ENCODE measurements around the gene CAMKMT.

CAMKMT gene

GRCh38 chr2:44759823-44760222 lies 398.1 kb downstream of the CAMKMT start:
- TF ChIP-seq CTCF (IDR thresholded peaks at IDR 0.05; ENCODE audit: insufficient read depth, low read length, poor library complexity, severe bottlenecking) = no peak
- TF ChIP-seq EZH2phosphoT487 (conservative IDR thresholded peaks at IDR 0.05; ENCODE audit: low read length) = no peak
- Histone ChIP-seq H3K4me2 (ENCODE audit: low read depth, low read length, poor library complexity, severe bottlenecking) (no peak overlapping the region), H3K9me3 (ENCODE audit: insufficient read depth, low read length) (no peaks in the 10 kb centered on the region), H3K9ac (ENCODE audit: low read length) (no peak overlapping the region), H3F3A (ENCODE audit: insufficient read depth) (no peaks in the 10 kb centered on the region), H3K27me3 (ENCODE audit: low read length) (no peaks in the 10 kb centered on the region), H3K9me2 (replicated peaks; ENCODE audit: insufficient read depth, low read length) (no peaks in the 10 kb centered on the region), H3K36me3 (ENCODE audit: low read length) (no peaks in the 10 kb centered on the region), H2AFZ (ENCODE audit: low read depth, low read length, severe bottlenecking) (no peak overlapping the region), H3K27ac (ENCODE audit: low read depth, low read length) (no peak overlapping the region), H3K79me2 (ENCODE audit: insufficient read depth, low read length) (no peaks in the 10 kb centered on the region), H4K20me1 (ENCODE audit: low read depth, low read length) (no peaks in the 10 kb centered on the region), H3K4me3 (ENCODE audit: insufficient read depth, low read length, poor library complexity, severe bottlenecking) (no peak overlapping the region)

GRCh38 chr2:44763275-44763782 lies 401.6 kb downstream of the CAMKMT start:
- no peak for TF ChIP-seq CTCF (IDR thresholded peaks at IDR 0.05; ENCODE audit: insufficient read depth, low read length, poor library complexity, severe bottlenecking)
- TF ChIP-seq EZH2phosphoT487 (conservative IDR thresholded peaks at IDR 0.05; ENCODE audit: low read length) = no peak
- H4K20me1 ChIP-seq (ENCODE audit: low read depth, low read length) = no peaks in the 10 kb centered on the region

GRCh38 chr2:44766220-44766619 lies 404.5 kb downstream of the CAMKMT start:
- Histone ChIP-seq H3K36me3 (ENCODE audit: low read length) (no peaks in the 10 kb centered on the region), H3K27me3 (ENCODE audit: low read length) (no peaks in the 10 kb centered on the region), H3K27ac (ENCODE audit: low read depth, low read length) (no peak overlapping the region), H3K4me2 (ENCODE audit: low read depth, low read length, poor library complexity, severe bottlenecking) (no peak overlapping the region), H3K4me3 (ENCODE audit: insufficient read depth, low read length, poor library complexity, severe bottlenecking) (no peak overlapping the region), H2AFZ (ENCODE audit: low read depth, low read length, severe bottlenecking) (no peak overlapping the region), H3K79me2 (ENCODE audit: insufficient read depth, low read length) (no peaks in the 10 kb centered on the region), H3F3A (ENCODE audit: insufficient read depth) (no peaks in the 10 kb centered on the region), H4K20me1 (ENCODE audit: low read depth, low read length) (no peaks in the 10 kb centered on the region), H3K9me3 (ENCODE audit: insufficient read depth, low read length) (no peaks in the 10 kb centered on the region), H3K9ac (ENCODE audit: low read length) (no peak overlapping the region), H3K9me2 (replicated peaks; ENCODE audit: insufficient read depth, low read length) (no peaks in the 10 kb centered on the region)
- no peak for TF ChIP-seq EZH2phosphoT487 (conservative IDR thresholded peaks at IDR 0.05; ENCODE audit: low read length)
- TF ChIP-seq CTCF (IDR thresholded peaks at IDR 0.05; ENCODE audit: insufficient read depth, low read length, poor library complexity, severe bottlenecking) = no peak

More at GRCh38 chr2:44763275-44763782, 401.6 kb downstream of the CAMKMT start:
- H3F3A ChIP-seq (ENCODE audit: insufficient read depth) = no peaks in the 10 kb centered on the region
- H3K79me2 ChIP-seq (ENCODE audit: insufficient read depth, low read length) = no peaks in the 10 kb centered on the region
- no peaks in the 10 kb centered on the region for H3K9me2 ChIP-seq (replicated peaks; ENCODE audit: insufficient read depth, low read length)
- H3K27me3 ChIP-seq (ENCODE audit: low read length) = no peaks in the 10 kb centered on the region
- no peak overlapping the region for H2AFZ ChIP-seq (ENCODE audit: low read depth, low read length, severe bottlenecking)
- H3K4me2 ChIP-seq (ENCODE audit: low read depth, low read length, poor library complexity, severe bottlenecking) = no peak overlapping the region
- H3K27ac ChIP-seq (ENCODE audit: low read depth, low read length) = no peak overlapping the region
- H3K9me3 ChIP-seq (ENCODE audit: insufficient read depth, low read length) = no peaks in the 10 kb centered on the region
- no peak overlapping the region for H3K4me3 ChIP-seq (ENCODE audit: insufficient read depth, low read length, poor library complexity, severe bottlenecking)
- H3K36me3 ChIP-seq (ENCODE audit: low read length) = no peaks in the 10 kb centered on the region
- H3K9ac ChIP-seq (ENCODE audit: low read length) = no peak overlapping the region
